Psoas muscle (tissue), 8 donors: ENCODE measurements around the gene FITM1. TPM values are rescaled to one million over a fixed set of nuclear protein-coding genes. Genes with fewer than 3 reads are reported as not detected.
A peak's percentile ranks its signal among the peaks of the same experiment; 100 is the strongest.

Experiments
- ATAC-seq, 4 donors: fragments of 200-7000 bp; cut with Tn5 transposase; one replicate each; pipeline ENCODE4 v1.9.1; 2020; ENCODE audit warnings: moderate library complexity in 3 of 4, mild to moderate bottlenecking in 2 of 4
- DNase-seq, 2 donors: peaks; one replicate each; pipeline ENCODE4 v3.0.0-alpha.2; 2020
- H3K27ac ChIP-seq: fragments of 200-600 bp; one replicate; pipeline ENCODE4 v1.8.0; 2022
- H3K27me3 ChIP-seq, 3 donors: fragments of 200-600 bp in 1 of 3; one replicate each; pipeline versions ENCODE4 v1.6.1 to v1.8.0; 2013 to 2022; ENCODE audit warnings: low read length in 2 of 3, mild to moderate bottlenecking in 2 of 3, moderate library complexity in 1 of 3; ENCODE audit not compliant: insufficient read depth in 3 of 3
- H3K36me3 ChIP-seq, 2 donors: fragments of 200-600 bp in 1 of 2; one replicate each; pipeline versions ENCODE4 v1.6.1 to v1.8.0; 2013 to 2022; ENCODE audit warnings: low read depth in 1 of 2, mild to moderate bottlenecking in 1 of 2, moderate library complexity in 1 of 2; ENCODE audit not compliant: insufficient read depth in 1 of 2
- H3K4me1 ChIP-seq: fragments of 200-600 bp; one replicate; pipeline ENCODE4 v1.8.0; 2022
- H3K4me3 ChIP-seq: fragments of 200-600 bp; one replicate; pipeline ENCODE4 v1.8.0; 2022; ENCODE audit warnings: mild to moderate bottlenecking
- H3K9me3 ChIP-seq: fragments of 200-600 bp; one replicate; pipeline ENCODE4 v1.8.0; 2022
- CTCF ChIP-seq: fragments of 200-600 bp; IDR thresholded peaks from one replicate; pipeline ENCODE4 v1.8.0; 2022; ENCODE audit warnings: antibody characterized with exemption
- WGBS, 3 donors: extraction: QIAGEN DNeasy Blood & Tissue Kit; methylation state at CpG; one replicate each; pipeline versions ENCODE4 v1.1.6 to v1.1.7; 2013; 5-methylcytosine and 5-hydroxymethylcytosine counted together
- intact Hi-C, 2 donors: fragments of 100-400 bp; cut with DNase I; formaldehyde crosslinking; loops; one replicate each; pipeline versions ENCODE4 v1.11.0 to v1.14.2; 2022
- polyA plus RNA-seq, 3 donors: library from polyadenylated mRNA; stranded (reverse); fragments of 200-250 nt; gene quantifications; one replicate each; pipeline ENCODE4 v1.2.3, GENCODE V29; 2013
- total RNA-seq, 4 donors: library from RNA; stranded (reverse); fragmentation: NEBNext Ultra II Directional in 2 of 4; extraction: Animal tissue kit (Norgen Biotek cat#: 25700) in 2 of 4; gene quantifications; one replicate each; pipeline versions ENCODE4 v1.2.1 to v1.2.4, GENCODE V29; 2021 to 2023
- donor health status: healthy with polysubstance abuse.
- donor health status: DM: no; HTN: no; CAD: no; lungs with moderate emphysema.
- donor health status: Bipolar disorder and iron deficiency.
- donor health status: healthy.
- donor health status: DM: yes; HTN: yes; CAD: no.
- donor health status: DM: no; HTN: no; CAD: no.
- donor health status: DM: no; HTN: no; CAD: no.
- donor health status: DM: yes; HTN: yes; CAD: no.

The FITM1 gene
- total and polyA plus RNA-seq, 7 donors: 72.8 to 167 (median 130) TPM

- ATAC-seq: peak; percentile 90 to 93 (median 91)
- H3K36me3 ChIP-seq: peaks cover 8 to 75% of the 10 kb centered on the region in 2 donors
- intact Hi-C loops: loop anchor here in 1 of 2 donors (2.0 kb wide), 2 partner anchors 52 to 102 kb away; no protein-coding TSS in a partner anchor
- peak; percentile 96 for TF ChIP-seq CTCF
- H3K4me1 ChIP-seq: peaks cover 19% of the 10 kb centered on the region
- H3K9me3 ChIP-seq: no peaks in the 10 kb centered on the region
- no peaks in the 10 kb centered on the region for H3K27me3 ChIP-seq
- peak within 1 kb of the TSS; percentile 86 for H3K27ac ChIP-seq
- WGBS, 3 donors: 2 to 8% (median 4%) methylated on average over 11 to 12 of the region's 12 CpGs
- peak within 1 kb of the TSS; percentile 74 for H3K4me3 ChIP-seq
- DNase-seq: peak; percentile 95 to 97
Measured at GRCh38 chr14:24160850-24161804, 30.7 kb downstream of the FITM1 start, which contains the start of gene IRF9. Gene IRF9 (plus strand): TSS chr14:24161265. CDS start chr14:24162145, 880 bp downstream.

- Histone ChIP-seq H3K27me3 (no peaks in the 10 kb centered on the region), H3K36me3 (peaks cover 13 to 75% of the 10 kb centered on the region in 2 donors), H3K9me3 (no peaks in the 10 kb centered on the region), H3K4me1 (peaks cover 19% of the 10 kb centered on the region), H3K27ac (peak overlapping the region; percentile 86), H3K4me3 (peak overlapping the region; percentile 74)
- ATAC-seq (peak in 2 of 4 donors; percentile 3 to 5), DNase-seq (peak in 1 of 2 donors; percentile 42)
- WGBS, 3 donors: 46 to 64% (median 61%) methylated on average over 8 of the region's 8 CpGs
- TF ChIP-seq CTCF: no peak
- intact Hi-C loops: no loop called here
Measured at GRCh38 chr14:24162093-24162492, 31.6 kb downstream of the FITM1 start.

GRCh38 chr14:24164518-24164991 lies 34.1 kb downstream of the FITM1 start:
- WGBS, 3 donors: 90 to 93% (median 93%) methylated on average over 14 of the region's 14 CpGs
- H3K4me3 ChIP-seq: no peak overlapping the region
- peaks cover 0 to 3% (median 0%) of the 10 kb centered on the region in 3 donors for H3K27me3 ChIP-seq
- ATAC-seq (no peak), DNase-seq (peak in 1 of 2 donors; percentile 49)
- peaks cover 19% of the 10 kb centered on the region for H3K4me1 ChIP-seq
- peaks cover 13 to 64% of the 10 kb centered on the region in 2 donors for H3K36me3 ChIP-seq
- no peak for TF ChIP-seq CTCF
- no peak overlapping the region for H3K27ac ChIP-seq
- H3K9me3 ChIP-seq: no peaks in the 10 kb centered on the region
- intact Hi-C loops: no loop called here

GRCh38 chr14:24165785-24166184 lies 35.3 kb downstream of the FITM1 start:
- DNase-seq: no peak
- no peak for TF ChIP-seq CTCF
- Histone ChIP-seq H3K27me3 (peaks cover 0 to 14% (median 0%) of the 10 kb centered on the region in 3 donors), H3K4me1 (peaks cover 16% of the 10 kb centered on the region), H3K36me3 (peaks cover 13 to 52% of the 10 kb centered on the region in 2 donors), H3K27ac (no peak overlapping the region), H3K4me3 (no peak overlapping the region), H3K9me3 (no peaks in the 10 kb centered on the region)
- ATAC-seq: no peak
- WGBS, 3 donors: 87 to 96% (median 93%) methylated on average over 5 of the region's 5 CpGs
- intact Hi-C loops: no loop called here
